Measurements from ENCODE around the gene RNF26. TPM values are rescaled to one million over a fixed set of nuclear protein-coding genes. Genes with fewer than 3 reads are reported as not detected.

Gene RNF26
- total and polyA plus RNA-seq, 2 donors (not counting 1 experiment from before 2014, with no cell fraction given), result 7.1 to 22.9 TPM

DNA sequence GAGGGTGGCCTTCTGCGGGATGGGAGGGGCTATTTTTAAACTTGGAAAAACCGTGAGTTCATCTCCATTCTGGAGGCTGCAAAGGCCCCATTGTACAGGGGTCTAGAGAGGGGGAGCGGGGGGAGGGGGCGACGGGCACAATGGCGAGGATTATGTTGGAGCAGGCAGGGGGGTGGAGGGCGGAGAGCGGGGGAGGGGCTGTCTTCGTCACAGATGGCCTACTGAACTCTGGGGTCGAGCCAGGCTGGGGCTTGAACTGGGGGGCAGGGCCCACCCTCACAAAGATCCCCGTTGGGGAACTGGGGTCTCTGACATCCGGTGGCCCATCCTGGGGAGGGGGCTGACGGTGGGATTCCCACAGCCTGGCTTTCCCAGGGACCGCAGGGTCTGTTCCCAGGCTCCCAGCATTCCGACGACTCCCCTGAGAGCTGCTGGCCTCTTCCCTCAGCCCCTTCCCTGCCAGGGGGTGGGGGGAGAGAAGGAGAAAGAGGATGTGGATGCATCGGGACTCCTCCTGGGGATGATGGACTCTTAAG lies 14.0 kb upstream of the RNF26 start:
- TF ChIP-seq, protein P1, sequence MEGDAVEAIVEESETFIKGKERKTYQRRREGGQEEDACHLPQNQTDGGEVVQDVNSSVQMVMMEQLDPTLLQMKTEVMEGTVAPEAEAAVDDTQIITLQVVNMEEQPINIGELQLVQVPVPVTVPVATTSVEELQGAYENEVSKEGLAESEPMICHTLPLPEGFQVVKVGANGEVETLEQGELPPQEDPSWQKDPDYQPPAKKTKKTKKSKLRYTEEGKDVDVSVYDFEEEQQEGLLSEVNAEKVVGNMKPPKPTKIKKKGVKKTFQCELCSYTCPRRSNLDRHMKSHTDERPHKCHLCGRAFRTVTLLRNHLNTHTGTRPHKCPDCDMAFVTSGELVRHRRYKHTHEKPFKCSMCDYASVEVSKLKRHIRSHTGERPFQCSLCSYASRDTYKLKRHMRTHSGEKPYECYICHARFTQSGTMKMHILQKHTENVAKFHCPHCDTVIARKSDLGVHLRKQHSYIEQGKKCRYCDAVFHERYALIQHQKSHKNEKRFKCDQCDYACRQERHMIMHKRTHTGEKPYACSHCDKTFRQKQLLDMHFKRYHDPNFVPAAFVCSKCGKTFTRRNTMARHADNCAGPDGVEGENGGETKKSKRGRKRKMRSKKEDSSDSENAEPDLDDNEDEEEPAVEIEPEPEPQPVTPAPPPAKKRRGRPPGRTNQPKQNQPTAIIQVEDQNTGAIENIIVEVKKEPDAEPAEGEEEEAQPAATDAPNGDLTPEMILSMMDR (conservative IDR thresholded peaks at IDR 0.05 in 1 of 2, IDR thresholded peaks at IDR 0.05 in 1 of 2; ENCODE audit: low read depth in 1 of 2, low read length in 2 of 2), result no peak
- TF ChIP-seq EZH2 (IDR thresholded peaks at IDR 0.05; ENCODE audit: low read length, missing control alignments), result no peak
- peak overlapping the region; percentile 57 for H3K9ac ChIP-seq (ENCODE audit: insufficient read depth, low read length)
- H3K9me3 ChIP-seq (ENCODE audit: control insufficient read depth, insufficient read depth, low read depth, low read length), result no peaks in the 10 kb centered on the region
- H3K4me3 ChIP-seq (replicated peaks in 1 of 4; ENCODE audit: control extremely low read depth in 1 of 4, insufficient read depth in 1 of 4, low read depth in 3 of 4, low read length in 4 of 4), result peak overlapping the region in 1 of 4 experiments; percentile 49
- no peak for DNase-seq (ENCODE audit: low read depth in 2 of 2)
- H2AFZ ChIP-seq (ENCODE audit: low read length), result no peak overlapping the region
- peaks cover 27% of the 10 kb centered on the region for H3K4me1 ChIP-seq (ENCODE audit: control insufficient read depth, extremely low read depth, insufficient read depth, low read length)
- no peaks in the 10 kb centered on the region for H3K36me3 ChIP-seq (ENCODE audit: control insufficient read depth, insufficient read depth, low read length)
- no peaks in the 10 kb centered on the region for H3K79me2 ChIP-seq (ENCODE audit: control insufficient read depth, insufficient read depth, low read length)
- no peaks in the 10 kb centered on the region for H4K20me1 ChIP-seq (ENCODE audit: control insufficient read depth, extremely low read depth, insufficient read depth, low read length)
- no peak overlapping the region for H3K27ac ChIP-seq (ENCODE audit: insufficient read depth, low read length)
- H3K4me2 ChIP-seq (ENCODE audit: extremely low read depth, insufficient read depth, low read length), result no peak overlapping the region
- peaks cover 6% of the 10 kb centered on the region for H3K27me3 ChIP-seq (ENCODE audit: control insufficient read depth, insufficient read depth, low read length)

- Histone ChIP-seq H3K27ac (ENCODE audit: insufficient read depth, low read length) (peak overlapping the region; percentile 66), H4K20me1 (ENCODE audit: control insufficient read depth, extremely low read depth, insufficient read depth, low read length) (no peaks in the 10 kb centered on the region), H3K4me2 (ENCODE audit: extremely low read depth, insufficient read depth, low read length) (peak overlapping the region; percentile 58), H3K9me3 (ENCODE audit: control insufficient read depth, insufficient read depth, low read depth, low read length) (no peaks in the 10 kb centered on the region), H3K79me2 (ENCODE audit: control insufficient read depth, insufficient read depth, low read length) (no peaks in the 10 kb centered on the region), H3K4me3 (replicated peaks in 1 of 4; ENCODE audit: control extremely low read depth in 1 of 4, insufficient read depth in 1 of 4, low read depth in 3 of 4, low read length in 4 of 4) (peak overlapping the region in 3 of 4 experiments; percentile 10 to 49 (median 24)), H2AFZ (ENCODE audit: low read length) (peak overlapping the region; percentile 67), H3K4me1 (ENCODE audit: control insufficient read depth, extremely low read depth, insufficient read depth, low read length) (peaks cover 24% of the 10 kb centered on the region), H3K9ac (ENCODE audit: insufficient read depth, low read length) (peak overlapping the region; percentile 57), H3K27me3 (ENCODE audit: control insufficient read depth, insufficient read depth, low read length) (peaks cover 1% of the 10 kb centered on the region), H3K36me3 (ENCODE audit: control insufficient read depth, insufficient read depth, low read length) (no peaks in the 10 kb centered on the region)
- TF ChIP-seq, protein P1 (conservative IDR thresholded peaks at IDR 0.05 in 1 of 2, IDR thresholded peaks at IDR 0.05 in 1 of 2; ENCODE audit: low read depth in 1 of 2, low read length in 2 of 2), result no peak
- TF ChIP-seq EZH2 (IDR thresholded peaks at IDR 0.05; ENCODE audit: low read length, missing control alignments), result no peak
- DNase-seq (ENCODE audit: low read depth in 2 of 2), result peak; percentile 61 to 74
Observed at GRCh38 chr11:119320776-119321524, 13.4 kb upstream of the RNF26 start.

DNA sequence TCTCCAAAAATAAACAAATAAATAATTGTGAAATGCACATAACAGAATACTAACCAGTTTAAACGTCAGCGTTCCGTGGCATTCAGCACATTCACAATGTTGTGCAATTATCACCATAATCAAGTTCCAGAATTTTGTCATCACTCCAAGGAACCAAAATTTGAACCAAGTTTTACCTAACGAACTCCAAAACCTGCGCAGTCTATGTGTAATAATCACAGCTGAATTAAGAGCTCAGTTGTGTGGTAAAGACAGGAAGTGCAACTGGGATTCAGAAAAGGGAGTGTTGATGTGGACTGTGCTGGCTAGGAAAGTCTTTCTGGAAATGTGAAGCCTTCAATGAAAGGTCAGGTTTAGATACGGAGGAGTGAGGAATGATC lies 12.0 kb upstream of the RNF26 start:
- H3K9ac ChIP-seq (ENCODE audit: insufficient read depth, low read length), result no peak overlapping the region
- TF ChIP-seq, protein P1 (conservative IDR thresholded peaks at IDR 0.05 in 1 of 2, IDR thresholded peaks at IDR 0.05 in 1 of 2; ENCODE audit: low read depth in 1 of 2, low read length in 2 of 2), result peak in 1 of 2 donors; percentile 4
- TF ChIP-seq EZH2 (IDR thresholded peaks at IDR 0.05; ENCODE audit: low read length, missing control alignments), result no peak
- H3K27ac ChIP-seq (ENCODE audit: insufficient read depth, low read length), result peak overlapping the region; percentile 11
- no peak overlapping the region for H3K4me2 ChIP-seq (ENCODE audit: extremely low read depth, insufficient read depth, low read length)
- H4K20me1 ChIP-seq (ENCODE audit: control insufficient read depth, extremely low read depth, insufficient read depth, low read length), result no peaks in the 10 kb centered on the region
- no peaks in the 10 kb centered on the region for H3K79me2 ChIP-seq (ENCODE audit: control insufficient read depth, insufficient read depth, low read length)
- no peaks in the 10 kb centered on the region for H3K27me3 ChIP-seq (ENCODE audit: control insufficient read depth, insufficient read depth, low read length)
- no peaks in the 10 kb centered on the region for H3K36me3 ChIP-seq (ENCODE audit: control insufficient read depth, insufficient read depth, low read length)
- H3K9me3 ChIP-seq (ENCODE audit: control insufficient read depth, insufficient read depth, low read depth, low read length), result no peaks in the 10 kb centered on the region
- peak in 1 of 2 donors; percentile 8 for DNase-seq (ENCODE audit: low read depth in 2 of 2)
- H3K4me1 ChIP-seq (ENCODE audit: control insufficient read depth, extremely low read depth, insufficient read depth, low read length), result peaks cover 22% of the 10 kb centered on the region
- peak overlapping the region; percentile 36 for H2AFZ ChIP-seq (ENCODE audit: low read length)
- H3K4me3 ChIP-seq (replicated peaks in 1 of 4; ENCODE audit: control extremely low read depth in 1 of 4, insufficient read depth in 1 of 4, low read depth in 3 of 4, low read length in 4 of 4), result no peak overlapping the region

Measured in fibroblast of lung (primary cell).